KMS-11 (cell line): ENCODE results near the gene TMEM108.

Experiments used
- H2AFZ ChIP-seq: fragments of 200-600 bp; sonication (generic); 2 replicates; pipeline ENCODE4 v1.6.1; 2016; ENCODE audit warnings: antibody characterized with exemption, mixed run types, low read depth
- H3K27ac ChIP-seq: fragments of 200-600 bp; sonication (generic); 2 replicates; pipeline ENCODE4 v1.6.1; 2016; ENCODE audit warnings: mild to moderate bottlenecking, mixed run types
- H3K27me3 ChIP-seq: fragments of 200-600 bp; sonication (generic); 2 replicates; pipeline ENCODE4 v1.6.1; 2017; ENCODE audit warnings: mild to moderate bottlenecking, low read depth, mixed run types, moderate library complexity; ENCODE audit not compliant: insufficient read depth
- H3K36me3 ChIP-seq: fragments of 200-600 bp; sonication (generic); 2 replicates; pipeline ENCODE4 v1.6.1; 2017; ENCODE audit warnings: mild to moderate bottlenecking, mixed run types; ENCODE audit not compliant: insufficient read depth
- H3K4me1 ChIP-seq: fragments of 200-600 bp; sonication (generic); 2 replicates; pipeline ENCODE4 v1.6.1; 2016; ENCODE audit warnings: mild to moderate bottlenecking, low read depth, mixed run types; ENCODE audit not compliant: poor library complexity, severe bottlenecking
- H3K4me2 ChIP-seq: fragments of 200-600 bp; sonication (generic); 2 replicates; pipeline ENCODE4 v1.7.0; 2016; ENCODE audit warnings: mild to moderate bottlenecking, mixed run types
- H3K4me3 ChIP-seq: fragments of 200-600 bp; sonication (generic); IDR thresholded peaks from 2 replicates; pipeline ENCODE4 v1.6.1; 2017; ENCODE audit warnings: low read depth, low read length, mixed read lengths; ENCODE audit not compliant: insufficient read depth
- H3K79me2 ChIP-seq: fragments of 200-600 bp; sonication (generic); 2 replicates; pipeline ENCODE4 v1.6.1; 2016; ENCODE audit warnings: low read depth, mixed run types; ENCODE audit not compliant: insufficient read depth
- H3K9ac ChIP-seq: fragments of 200-600 bp; sonication (generic); 2 replicates; pipeline ENCODE4 v1.6.1; 2016; ENCODE audit warnings: mild to moderate bottlenecking, mixed run types
- H4K20me1 ChIP-seq: fragments of 200-600 bp; sonication (generic); 2 replicates; pipeline ENCODE4 v1.6.1; 2016; ENCODE audit warnings: mild to moderate bottlenecking, mixed run types; ENCODE audit not compliant: insufficient read depth
- TF ChIP-seq, protein P1 (sequence below): fragments of 200-600 bp; sonication (generic); conservative IDR thresholded peaks from 2 replicates; pipeline ENCODE4 v1.6.1; 2017; ENCODE audit warnings: low read depth, mild to moderate bottlenecking, antibody characterized with exemption, low read length, moderate library complexity, mixed read lengths

Gene TMEM108

DNA sequence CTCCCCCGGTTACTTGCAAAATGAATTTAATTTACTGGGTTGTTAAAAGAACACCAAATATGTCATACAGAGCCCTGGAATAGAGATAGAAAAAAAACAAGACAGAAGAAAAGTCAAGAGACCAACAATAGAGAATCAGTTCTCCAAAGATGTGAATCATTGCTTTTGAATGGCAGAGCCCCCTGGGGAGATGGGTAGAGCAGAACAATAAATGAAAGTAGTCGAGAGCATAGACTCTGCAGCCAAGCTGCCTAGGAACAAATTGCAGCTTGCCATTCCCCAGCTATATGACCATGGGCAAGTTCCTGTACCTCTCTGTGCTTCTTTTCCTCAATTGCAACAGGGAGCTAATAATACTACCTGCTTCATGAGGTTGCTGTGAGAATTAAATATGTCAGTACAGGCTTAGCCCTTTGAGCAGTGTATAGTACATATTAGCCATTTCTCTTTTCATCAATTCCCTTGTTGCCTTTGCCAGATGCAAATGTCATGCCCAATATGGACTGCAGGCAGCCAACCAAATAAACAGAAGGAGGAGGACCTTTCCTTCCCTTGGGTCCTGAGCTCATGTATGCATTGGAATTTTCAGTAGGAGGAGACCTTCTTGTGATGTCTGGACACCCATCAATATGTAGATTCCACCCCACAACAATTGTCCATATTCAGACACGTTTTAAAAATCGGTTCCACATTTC is 336.7 kb downstream of the TMEM108 start:
- Histone ChIP-seq H3K4me3 (no peak overlapping the region), H2AFZ (no peak overlapping the region), H3K4me1 (no peaks in the 10 kb centered on the region), H4K20me1 (no peaks in the 10 kb centered on the region), H3K79me2 (no peaks in the 10 kb centered on the region), H3K36me3 (no peaks in the 10 kb centered on the region), H3K27me3 (no peaks in the 10 kb centered on the region), H3K27ac (no peak overlapping the region), H3K4me2 (no peak overlapping the region), H3K9ac (no peak overlapping the region)
- TF ChIP-seq, protein P1, sequence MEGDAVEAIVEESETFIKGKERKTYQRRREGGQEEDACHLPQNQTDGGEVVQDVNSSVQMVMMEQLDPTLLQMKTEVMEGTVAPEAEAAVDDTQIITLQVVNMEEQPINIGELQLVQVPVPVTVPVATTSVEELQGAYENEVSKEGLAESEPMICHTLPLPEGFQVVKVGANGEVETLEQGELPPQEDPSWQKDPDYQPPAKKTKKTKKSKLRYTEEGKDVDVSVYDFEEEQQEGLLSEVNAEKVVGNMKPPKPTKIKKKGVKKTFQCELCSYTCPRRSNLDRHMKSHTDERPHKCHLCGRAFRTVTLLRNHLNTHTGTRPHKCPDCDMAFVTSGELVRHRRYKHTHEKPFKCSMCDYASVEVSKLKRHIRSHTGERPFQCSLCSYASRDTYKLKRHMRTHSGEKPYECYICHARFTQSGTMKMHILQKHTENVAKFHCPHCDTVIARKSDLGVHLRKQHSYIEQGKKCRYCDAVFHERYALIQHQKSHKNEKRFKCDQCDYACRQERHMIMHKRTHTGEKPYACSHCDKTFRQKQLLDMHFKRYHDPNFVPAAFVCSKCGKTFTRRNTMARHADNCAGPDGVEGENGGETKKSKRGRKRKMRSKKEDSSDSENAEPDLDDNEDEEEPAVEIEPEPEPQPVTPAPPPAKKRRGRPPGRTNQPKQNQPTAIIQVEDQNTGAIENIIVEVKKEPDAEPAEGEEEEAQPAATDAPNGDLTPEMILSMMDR: no peak

DNA sequence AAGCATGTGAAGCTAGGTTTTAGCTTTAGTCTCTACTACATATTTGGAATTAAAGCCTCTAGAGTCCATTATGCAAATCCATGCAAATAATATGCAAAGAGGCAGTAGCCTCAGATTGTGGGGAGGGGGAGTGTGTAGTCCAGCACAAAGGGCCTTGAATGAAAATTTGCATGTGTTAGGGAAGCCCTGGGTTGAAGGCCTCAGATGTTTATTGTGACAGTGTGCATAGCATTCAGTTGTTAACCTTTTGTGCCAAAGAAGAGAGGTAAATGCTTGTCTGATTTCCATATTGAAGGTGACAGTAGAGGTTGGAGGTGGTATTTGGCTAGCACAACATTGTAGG is 337.2 kb downstream of the TMEM108 start:
- H3K4me3 ChIP-seq: no peak overlapping the region
- H3K79me2 ChIP-seq: no peaks in the 10 kb centered on the region
- no peak overlapping the region for H3K9ac ChIP-seq
- no peaks in the 10 kb centered on the region for H3K36me3 ChIP-seq
- H3K27ac ChIP-seq: no peak overlapping the region
- no peaks in the 10 kb centered on the region for H4K20me1 ChIP-seq
- no peaks in the 10 kb centered on the region for H3K27me3 ChIP-seq
- no peak overlapping the region for H2AFZ ChIP-seq
- no peaks in the 10 kb centered on the region for H3K4me1 ChIP-seq
- TF ChIP-seq, protein P1: no peak
- H3K4me2 ChIP-seq: no peak overlapping the region

DNA sequence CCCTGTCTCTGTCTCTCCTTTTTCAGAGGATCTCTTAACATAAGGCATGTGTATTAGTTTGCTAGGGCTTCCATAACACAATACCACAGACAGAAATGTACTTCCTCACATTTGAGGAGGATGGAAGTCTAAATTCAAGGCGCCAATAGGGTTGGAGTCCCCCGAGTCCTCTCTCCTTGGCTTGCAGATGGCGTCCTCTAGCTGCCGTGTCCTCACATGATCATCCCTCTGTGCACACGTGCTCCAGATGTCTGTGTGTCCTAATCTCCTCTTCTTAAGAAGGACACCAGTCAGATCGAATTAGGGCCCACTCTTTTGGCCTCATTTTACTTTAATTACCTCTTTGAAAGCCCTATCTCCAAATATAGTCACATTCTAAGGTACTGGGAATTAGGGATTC is 338.6 kb downstream of the TMEM108 start:
- Histone ChIP-seq H3K27ac (no peak overlapping the region), H4K20me1 (no peaks in the 10 kb centered on the region), H3K9ac (no peak overlapping the region), H3K36me3 (no peaks in the 10 kb centered on the region), H3K4me1 (no peaks in the 10 kb centered on the region), H2AFZ (no peak overlapping the region), H3K4me2 (no peak overlapping the region), H3K4me3 (no peak overlapping the region), H3K27me3 (no peaks in the 10 kb centered on the region), H3K79me2 (no peaks in the 10 kb centered on the region)
- TF ChIP-seq, protein P1: no peak

DNA sequence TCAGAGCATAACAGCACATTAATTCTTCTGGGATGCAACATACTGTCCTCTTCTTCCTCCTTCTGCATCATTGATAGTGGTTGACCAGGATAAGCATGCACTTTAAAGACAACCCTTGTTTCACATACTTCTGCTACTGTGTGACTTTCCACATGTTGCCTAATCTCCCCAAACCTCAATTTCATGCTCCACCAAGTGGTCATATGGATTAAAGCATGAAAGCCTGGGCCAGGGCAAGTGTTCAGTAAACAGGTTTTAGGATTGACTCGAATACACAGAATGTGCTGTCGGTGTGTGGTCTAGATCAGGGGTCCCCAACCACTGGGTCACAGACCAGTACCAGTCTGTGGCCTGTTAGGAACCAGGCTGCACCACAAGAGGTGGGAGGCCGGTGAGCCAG is 339.2 kb downstream of the TMEM108 start:
- Histone ChIP-seq H3K9ac (no peak overlapping the region), H3K4me1 (no peaks in the 10 kb centered on the region), H4K20me1 (no peaks in the 10 kb centered on the region), H3K79me2 (no peaks in the 10 kb centered on the region), H3K4me2 (no peak overlapping the region), H2AFZ (no peak overlapping the region), H3K36me3 (no peaks in the 10 kb centered on the region), H3K27me3 (no peaks in the 10 kb centered on the region), H3K27ac (no peak overlapping the region), H3K4me3 (no peak overlapping the region)
- TF ChIP-seq, protein P1: peak; percentile 58
